ENCODE results near the gene LDB2.

- no peak for TF ChIP-seq CTCF (IDR thresholded peaks at IDR 0.05; ENCODE audit: low read depth, low read length)
- TF ChIP-seq POLR2A (IDR thresholded peaks at IDR 0.05; ENCODE audit: extremely low read depth, insufficient read length) = no peak
Measured at GRCh38 chr4:16715482-16715881, 183.0 kb downstream of the LDB2 start.
